HepG2 (cell line): Measurements from ENCODE around the gene GPC6. TPM values are rescaled to one million over a fixed set of nuclear protein-coding genes. Genes with fewer than 3 reads are reported as not detected.

Experiments
- AHDC1 ChIP-seq: sonication (generic); formaldehyde crosslinking; IDR thresholded peaks from 2 replicates; pipeline ENCODE4 v1.5.1; 2020; ENCODE audit warnings: mild to moderate bottlenecking, missing genetic modification reagents, borderline replicate concordance
- CREM ChIP-seq, 2 experiments: sonication (generic) in 1 of 2; formaldehyde crosslinking in 1 of 2; IDR thresholded peaks; 2 replicates each; pipeline versions ENCODE4 v1.4.0 to v1.6.1; 2016 to 2020; ENCODE audit warnings: antibody characterized with exemption in 1 of 2, mild to moderate bottlenecking in 1 of 2, missing genetic modification reagents in 1 of 2
- DPF2 ChIP-seq: sonication (generic); formaldehyde crosslinking; IDR thresholded peaks from 2 replicates; pipeline ENCODE4 v1.4.0; 2020; ENCODE audit warnings: mild to moderate bottlenecking, low read depth, missing genetic modification reagents, borderline replicate concordance
- GATAD2A ChIP-seq: IDR thresholded peaks from 2 replicates; pipeline ENCODE4 v1.6.1; 2016
- HOXA3 ChIP-seq: sonication (generic); formaldehyde crosslinking; IDR thresholded peaks from 2 replicates; pipeline ENCODE4 v1.5.0; 2020; ENCODE audit warnings: missing genetic modification reagents
- HOXD1 ChIP-seq: sonication (generic); formaldehyde crosslinking; IDR thresholded peaks from 2 replicates; pipeline ENCODE4 v1.5.0; 2020; ENCODE audit warnings: missing genetic modification reagents
- IRF2 ChIP-seq: IDR thresholded peaks from 2 replicates; pipeline ENCODE4 v1.6.1; 2018; ENCODE audit warnings: missing genetic modification reagents, missing compliant biosample characterization
- MEIS2 ChIP-seq: sonication (generic); formaldehyde crosslinking; IDR thresholded peaks from 2 replicates; pipeline ENCODE4 v1.9.0; 2021; ENCODE audit warnings: mild to moderate bottlenecking, missing genetic modification reagents
- NR2F6 ChIP-seq, 2 experiments: IDR thresholded peaks; 2 replicates each; pipeline ENCODE4 v1.6.1; 2016; ENCODE audit warnings: antibody characterized with exemption in 1 of 2, mild to moderate bottlenecking in 1 of 2
- REPIN1 ChIP-seq: sonication (generic); formaldehyde crosslinking; IDR thresholded peaks from 2 replicates; pipeline ENCODE4 v1.8.0; 2022; ENCODE audit warnings: missing genetic modification reagents, low read depth, mild to moderate bottlenecking, borderline replicate concordance
- SAP130 ChIP-seq: IDR thresholded peaks from 2 replicates; pipeline ENCODE4 v1.6.1; 2016; ENCODE audit warnings: low read depth
- SNAPC2 ChIP-seq: sonication (generic); formaldehyde crosslinking; IDR thresholded peaks from 2 replicates; pipeline ENCODE4 v1.8.1; 2022; ENCODE audit warnings: mild to moderate bottlenecking, missing genetic modification reagents
- SUZ12 ChIP-seq: fragments of 150-350 bp; IDR thresholded peaks from 2 replicates; pipeline ENCODE4 v1.6.1; 2014; ENCODE audit warnings: low read depth, low read length
- TCF7 ChIP-seq: sonication (generic); IDR thresholded peaks from 2 replicates; pipeline ENCODE4 v1.6.1; 2016; ENCODE audit warnings: antibody characterized with exemption, low read depth
- THRA ChIP-seq: sonication (generic); formaldehyde crosslinking; IDR thresholded peaks from 2 replicates; pipeline ENCODE4 v1.4.0; 2020; ENCODE audit warnings: missing genetic modification reagents, borderline replicate concordance
- ZBTB7A ChIP-seq: sonication (generic); formaldehyde crosslinking; IDR thresholded peaks from 2 replicates; pipeline ENCODE4 v1.8.0; 2022; ENCODE audit warnings: mild to moderate bottlenecking, missing genetic modification reagents
- ZNF232 ChIP-seq: sonication (generic); formaldehyde crosslinking; IDR thresholded peaks from 2 replicates; pipeline ENCODE4 v1.4.0; 2020; ENCODE audit warnings: missing genetic modification reagents, borderline replicate concordance
- ZNF331 ChIP-seq: sonication (generic); formaldehyde crosslinking; IDR thresholded peaks from 2 replicates; pipeline ENCODE4 v1.4.0; 2020; ENCODE audit warnings: missing genetic modification reagents
- ZNF652 ChIP-seq: IDR thresholded peaks from 2 replicates; pipeline ENCODE4 v1.6.1; 2016; ENCODE audit warnings: low read depth, borderline replicate concordance
- polyA plus RNA-seq, 8 experiments: library from polyadenylated mRNA; depleted of rRNA in 3 of 8; stranded (reverse) in 7 of 8; unstranded in 1 of 8; fragments of >200 nt; fragmentation: Illumina TruSeq in 4 of 8; extraction: Trizol in 4 of 8; gene quantifications; 2 replicates each; pipeline versions ENCODE4 v1.2.1 to v1.2.3, GENCODE V29; 2011 to 2016; ENCODE audit warnings: low read depth in 4 of 8, missing spikeins in 1 of 8, mixed read lengths in 1 of 8; ENCODE audit not compliant: insufficient read depth in 1 of 8
- total RNA-seq, 5 experiments: library from RNA; depleted of rRNA; stranded (reverse); fragments of >200 nt; fragmentation: Illumina TruSeq; extraction: Trizol; gene quantifications; 2 replicates each; pipeline ENCODE4 v1.2.3, GENCODE V29; 2016; ENCODE audit warnings: low read depth in 1 of 5
- TF ChIP-seq, protein P1 (sequence below): sonication (generic); formaldehyde crosslinking; IDR thresholded peaks from 2 replicates; pipeline ENCODE4 v1.4.0; 2020; ENCODE audit warnings: missing genetic modification reagents

GPC6 gene
- total and polyA plus RNA-seq, 2 of the 13 experiments (the other 11 are each of a cell fraction or from before 2014, with no cell fraction given) = 24.5 to 33.9 TPM

DNA sequence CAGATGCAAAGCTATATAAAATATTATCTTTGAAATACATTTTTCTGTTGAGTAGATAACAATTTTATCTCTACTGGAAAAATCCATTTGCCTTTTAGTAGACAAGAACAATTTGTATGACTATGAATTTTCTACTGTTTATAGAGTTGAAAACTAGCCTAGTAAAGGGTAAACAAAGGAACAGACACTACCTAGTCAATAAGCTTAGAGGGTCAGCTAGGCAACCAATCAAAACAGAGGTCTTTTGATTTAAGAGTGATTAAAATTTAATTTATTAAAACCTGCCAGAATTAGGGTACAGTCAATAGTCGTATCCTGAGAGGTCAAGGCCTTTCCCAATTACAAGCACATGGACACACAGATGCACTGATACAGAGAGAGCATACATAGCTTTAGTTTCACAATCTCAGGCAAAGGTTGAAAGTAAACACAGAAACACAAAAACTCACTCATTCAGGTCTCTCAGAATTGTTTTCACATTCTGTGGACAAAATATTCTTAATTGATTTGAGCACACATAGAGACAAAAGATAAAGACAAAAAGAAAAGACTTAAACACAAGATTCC lies 24.5 kb upstream of the GPC6 start (continued):
- peak; percentile 47; the same call in 1 of the 2 replicates for TF ChIP-seq MEIS2 (CRISPR knock-in tag)
- TF ChIP-seq NR2F6 (IDR thresholded peaks at IDR 0.05) = peak; percentile 97
- TF ChIP-seq NR2F6 (CRISPR knock-in tag; IDR thresholded peaks at IDR 0.05) = peak; percentile 98
- TF ChIP-seq REPIN1 (CRISPR knock-in tag) = 0 out of 2 replicates have a peak, but pooled peaks have one; percentile 50
- TF ChIP-seq ZNF331 (CRISPR knock-in tag) = peak; percentile 57; the same call in 1 of the 2 replicates
- peak; percentile 87 for TF ChIP-seq HOXD1
- TF ChIP-seq, protein P1, sequence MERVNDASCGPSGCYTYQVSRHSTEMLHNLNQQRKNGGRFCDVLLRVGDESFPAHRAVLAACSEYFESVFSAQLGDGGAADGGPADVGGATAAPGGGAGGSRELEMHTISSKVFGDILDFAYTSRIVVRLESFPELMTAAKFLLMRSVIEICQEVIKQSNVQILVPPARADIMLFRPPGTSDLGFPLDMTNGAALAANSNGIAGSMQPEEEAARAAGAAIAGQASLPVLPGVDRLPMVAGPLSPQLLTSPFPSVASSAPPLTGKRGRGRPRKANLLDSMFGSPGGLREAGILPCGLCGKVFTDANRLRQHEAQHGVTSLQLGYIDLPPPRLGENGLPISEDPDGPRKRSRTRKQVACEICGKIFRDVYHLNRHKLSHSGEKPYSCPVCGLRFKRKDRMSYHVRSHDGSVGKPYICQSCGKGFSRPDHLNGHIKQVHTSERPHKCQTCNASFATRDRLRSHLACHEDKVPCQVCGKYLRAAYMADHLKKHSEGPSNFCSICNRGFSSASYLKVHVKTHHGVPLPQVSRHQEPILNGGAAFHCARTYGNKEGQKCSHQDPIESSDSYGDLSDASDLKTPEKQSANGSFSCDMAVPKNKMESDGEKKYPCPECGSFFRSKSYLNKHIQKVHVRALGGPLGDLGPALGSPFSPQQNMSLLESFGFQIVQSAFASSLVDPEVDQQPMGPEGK (CRISPR knock-in tag) = peak; percentile 27; the same call in 1 of the 2 replicates
- TF ChIP-seq DPF2 (CRISPR knock-in tag) = peak; percentile 85
- TF ChIP-seq ZBTB7A (CRISPR knock-in tag) = no peak
- peak; percentile 44; the same call in 1 of the 2 replicates for TF ChIP-seq TCF7
- peak; percentile 42; the same call in 1 of the 2 replicates for TF ChIP-seq HOXA3 (CRISPR knock-in tag)
- TF ChIP-seq GATAD2A (CRISPR knock-in tag) = peak; percentile 95
- TF ChIP-seq ZNF652 = no peak
- TF ChIP-seq THRA (CRISPR knock-in tag) = peak; percentile 91
- peak; percentile 69 for TF ChIP-seq CREM (IDR thresholded peaks at IDR 0.05)
- no peak for TF ChIP-seq CREM (CRISPR knock-in tag; IDR thresholded peaks at IDR 0.05)
- peak; percentile 65; the same call in 1 of the 2 replicates for TF ChIP-seq IRF2 (CRISPR knock-in tag)
- peak; percentile 66 for TF ChIP-seq SAP130 (CRISPR knock-in tag)
- TF ChIP-seq SUZ12 = no peak
- TF ChIP-seq ZNF232 (CRISPR knock-in tag) = no peak
- peak; percentile 55; the same call in 1 of the 2 replicates for TF ChIP-seq SNAPC2
- TF ChIP-seq AHDC1 = peak; percentile 90; the same call in 1 of the 2 replicates
